DND-41 (cell line): Measurements from ENCODE around the gene HS2ST1.

ENCODE experiments used
- CTCF ChIP-seq: IDR thresholded peaks from 2 replicates; pipeline ENCODE4 v1.5.1; 2012; ENCODE audit warnings: borderline replicate concordance, low read length, moderate library complexity, mild to moderate bottlenecking; ENCODE audit not compliant: poor library complexity, severe bottlenecking; ENCODE audit errors: extremely low read depth
- EZH2 ChIP-seq: IDR thresholded peaks from 3 replicates; pipeline ENCODE4 v1.6.1; 2012; ENCODE audit warnings: borderline replicate concordance, low read depth, mild to moderate bottlenecking, moderate library complexity, low read length, inconsistent platforms; ENCODE audit not compliant: severe bottlenecking

GRCh38 chr1:87120779-87121178 lies 206.3 kb downstream of the HS2ST1 start:
- TF ChIP-seq CTCF (peak; percentile 44), EZH2 (no peak)
